Astrocyte (in vitro differentiated cells and primary cell): ENCODE data around the gene CPT2. TPM values are rescaled to one million over a fixed set of nuclear protein-coding genes. Genes with fewer than 3 reads are reported as not detected.

Source experiments
- DNase-seq: peaks from one replicate; pipeline ENCODE4 v3.0.0-alpha.2; 2010; ENCODE audit warnings: low read depth
- FAIRE-seq: peaks from 2 replicates; lab custom pipeline; 2011; peaks lifted over from hg19 to GRCh38; lab: Jason Lieb, UNC
- H2AFZ ChIP-seq: 2 replicates; pipeline ENCODE4 v1.6.0; 2012; ENCODE audit warnings: low read depth, low read length, inconsistent platforms
- H3K27ac ChIP-seq: 2 replicates; pipeline ENCODE4 v1.5.1; 2011; ENCODE audit warnings: low read depth, low read length, inconsistent platforms
- H3K27me3 ChIP-seq: 2 replicates; pipeline ENCODE4 v1.6.0; 2011; ENCODE audit warnings: low read length, inconsistent platforms; ENCODE audit not compliant: insufficient read depth
- H3K36me3 ChIP-seq: 2 replicates; pipeline ENCODE4 v1.5.1; 2011; ENCODE audit warnings: low read length, inconsistent platforms; ENCODE audit not compliant: insufficient read depth
- H3K4me1 ChIP-seq: 2 replicates; pipeline ENCODE4 v1.5.1; 2011; ENCODE audit warnings: low read length, inconsistent platforms; ENCODE audit not compliant: insufficient read depth
- H3K4me2 ChIP-seq: 2 replicates; pipeline ENCODE4 v1.6.0; 2012; ENCODE audit warnings: low read length, inconsistent platforms
- H3K4me3 ChIP-seq: 2 replicates; pipeline ENCODE4 v1.5.1; 2011; ENCODE audit warnings: low read depth, mild to moderate bottlenecking, low read length, inconsistent platforms; ENCODE audit not compliant: insufficient read depth
- H3K79me2 ChIP-seq: 2 replicates; pipeline ENCODE4 v1.6.0; 2012; ENCODE audit warnings: mild to moderate bottlenecking, low read length, inconsistent platforms; ENCODE audit not compliant: insufficient read depth
- H3K9ac ChIP-seq: 2 replicates; pipeline ENCODE4 v1.6.0; 2012; ENCODE audit warnings: mild to moderate bottlenecking, low read length, inconsistent platforms
- H3K9me3 ChIP-seq: 2 replicates; pipeline ENCODE4 v1.5.1; 2012; ENCODE audit warnings: low read depth, mild to moderate bottlenecking, low read length, inconsistent platforms; ENCODE audit not compliant: insufficient read depth
- H4K20me1 ChIP-seq: 2 replicates; pipeline ENCODE4 v1.6.0; 2012; ENCODE audit warnings: low read length, inconsistent platforms; ENCODE audit not compliant: insufficient read depth
- H3K27ac Mint-ChIP-seq: one replicate; pipeline ENCODE4 v1.8.0; 2021; ENCODE audit warnings: mild to moderate bottlenecking, mixed read lengths; ENCODE audit not compliant: unreplicated experiment
- H3K27me3 Mint-ChIP-seq: one replicate; pipeline ENCODE4 v1.8.0; 2021; ENCODE audit warnings: low read depth, mixed read lengths; ENCODE audit not compliant: unreplicated experiment
- H3K36me3 Mint-ChIP-seq: one replicate; pipeline ENCODE4 v1.8.0; 2021; ENCODE audit warnings: low read depth, mixed read lengths; ENCODE audit not compliant: unreplicated experiment
- H3K4me1 Mint-ChIP-seq: one replicate; pipeline ENCODE4 v1.8.0; 2021; ENCODE audit warnings: low read depth, mixed read lengths; ENCODE audit not compliant: unreplicated experiment
- H3K4me3 Mint-ChIP-seq: one replicate; pipeline ENCODE4 v1.8.0; 2021; ENCODE audit warnings: mild to moderate bottlenecking, moderate library complexity, mixed read lengths; ENCODE audit not compliant: unreplicated experiment
- H3K9me3 Mint-ChIP-seq: one replicate; pipeline ENCODE4 v1.8.0; 2021; ENCODE audit warnings: mild to moderate bottlenecking, mixed read lengths; ENCODE audit not compliant: unreplicated experiment
- EZH2 ChIP-seq: IDR thresholded peaks from 2 replicates; pipeline ENCODE4 v1.6.1; 2012; ENCODE audit warnings: mild to moderate bottlenecking, low read length, inconsistent platforms; ENCODE audit not compliant: insufficient read depth
- total RNA-seq: library from RNA; stranded (reverse); gene quantifications from 2 replicates; pipeline ENCODE4 v1.2.1, GENCODE V29; 2021
- TF ChIP-seq, protein P1 (sequence below): IDR thresholded peaks from 2 replicates; pipeline ENCODE4 v1.5.1; 2011; ENCODE audit warnings: low read depth, mild to moderate bottlenecking, inconsistent platforms, low read length, moderate library complexity; ENCODE audit not compliant: insufficient read depth

Gene CPT2
- total RNA-seq, 1 donor from 2014 or later: 10.4 TPM

DNA sequence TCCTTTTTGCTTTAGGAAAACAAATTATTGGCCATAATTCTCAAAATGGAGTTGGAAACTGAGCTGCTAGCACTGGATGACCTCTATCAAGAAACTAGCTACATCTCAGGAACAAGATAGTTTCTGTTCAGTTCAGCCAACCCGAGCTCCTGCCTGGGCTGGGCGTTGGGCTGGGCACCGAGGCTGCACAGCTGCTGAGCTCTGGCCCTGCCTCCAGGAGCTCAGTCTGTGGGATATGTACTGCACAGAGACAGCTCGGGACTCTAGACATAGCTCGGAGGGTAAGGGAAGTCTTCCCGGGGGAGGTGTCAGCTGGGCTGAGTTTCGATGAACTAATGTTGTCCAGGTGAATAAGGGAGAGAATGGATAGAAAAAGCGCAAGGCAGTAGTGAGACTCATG lies 29.7 kb upstream of the CPT2 start:
- H3K27ac Mint-ChIP-seq: no peak overlapping the region
- no peak overlapping the region for H3K9ac ChIP-seq
- H3K79me2 ChIP-seq: no peaks in the 10 kb centered on the region
- H3K36me3 Mint-ChIP-seq: no peaks in the 10 kb centered on the region
- H2AFZ ChIP-seq: no peak overlapping the region
- no peak overlapping the region for H3K4me3 Mint-ChIP-seq
- peaks cover 25% of the 10 kb centered on the region for H3K27me3 Mint-ChIP-seq
- no peak overlapping the region for H3K27ac ChIP-seq
- no peaks in the 10 kb centered on the region for H3K27me3 ChIP-seq
- FAIRE-seq (no peak), DNase-seq (no peak)
- H3K36me3 ChIP-seq: no peaks in the 10 kb centered on the region
- H3K4me1 ChIP-seq: no peaks in the 10 kb centered on the region
- H3K9me3 ChIP-seq: no peaks in the 10 kb centered on the region
- TF ChIP-seq, protein P1, sequence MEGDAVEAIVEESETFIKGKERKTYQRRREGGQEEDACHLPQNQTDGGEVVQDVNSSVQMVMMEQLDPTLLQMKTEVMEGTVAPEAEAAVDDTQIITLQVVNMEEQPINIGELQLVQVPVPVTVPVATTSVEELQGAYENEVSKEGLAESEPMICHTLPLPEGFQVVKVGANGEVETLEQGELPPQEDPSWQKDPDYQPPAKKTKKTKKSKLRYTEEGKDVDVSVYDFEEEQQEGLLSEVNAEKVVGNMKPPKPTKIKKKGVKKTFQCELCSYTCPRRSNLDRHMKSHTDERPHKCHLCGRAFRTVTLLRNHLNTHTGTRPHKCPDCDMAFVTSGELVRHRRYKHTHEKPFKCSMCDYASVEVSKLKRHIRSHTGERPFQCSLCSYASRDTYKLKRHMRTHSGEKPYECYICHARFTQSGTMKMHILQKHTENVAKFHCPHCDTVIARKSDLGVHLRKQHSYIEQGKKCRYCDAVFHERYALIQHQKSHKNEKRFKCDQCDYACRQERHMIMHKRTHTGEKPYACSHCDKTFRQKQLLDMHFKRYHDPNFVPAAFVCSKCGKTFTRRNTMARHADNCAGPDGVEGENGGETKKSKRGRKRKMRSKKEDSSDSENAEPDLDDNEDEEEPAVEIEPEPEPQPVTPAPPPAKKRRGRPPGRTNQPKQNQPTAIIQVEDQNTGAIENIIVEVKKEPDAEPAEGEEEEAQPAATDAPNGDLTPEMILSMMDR: no peak
- no peaks in the 10 kb centered on the region for H4K20me1 ChIP-seq
- peaks cover 2% of the 10 kb centered on the region for H3K4me1 Mint-ChIP-seq
- no peak overlapping the region for H3K4me3 ChIP-seq
- H3K4me2 ChIP-seq: no peak overlapping the region
- peaks cover 2% of the 10 kb centered on the region for H3K9me3 Mint-ChIP-seq

DNA sequence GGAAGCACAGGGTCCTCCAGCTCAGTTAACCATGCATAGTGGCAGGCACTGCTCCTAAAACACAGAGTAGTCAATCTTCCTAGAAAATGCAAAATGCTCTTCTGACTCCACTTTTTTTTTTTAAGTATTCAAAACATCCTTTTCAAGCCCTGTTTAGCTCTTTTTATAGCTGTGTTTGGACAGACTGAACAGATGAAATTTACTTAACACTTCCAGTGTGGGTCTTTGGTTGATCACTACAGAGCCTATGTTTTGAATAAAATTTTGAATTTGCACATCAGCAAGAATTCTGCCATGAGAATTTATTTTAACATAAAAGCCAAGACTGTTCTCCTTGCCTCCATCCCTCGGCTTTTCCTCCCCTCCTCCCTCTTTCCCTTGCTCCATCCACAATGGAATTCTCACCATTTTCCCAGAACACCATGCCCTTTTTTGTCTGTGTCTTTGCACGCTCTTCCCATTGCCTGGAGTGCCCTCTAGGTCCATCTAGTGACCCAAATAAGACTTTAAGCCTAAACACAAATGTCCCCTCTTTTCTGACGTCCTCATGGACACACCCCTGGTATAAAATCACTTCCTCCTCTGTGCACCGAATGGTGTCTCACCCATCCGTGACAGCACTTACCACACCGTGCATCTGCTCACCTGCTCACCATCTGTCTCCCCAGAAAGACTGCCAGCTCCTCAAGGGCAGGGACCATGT lies 24.0 kb upstream of the CPT2 start:
- Mint-ChIP-seq H3K36me3 (no peaks in the 10 kb centered on the region), H3K27ac (no peak overlapping the region), H3K4me3 (no peak overlapping the region), H3K4me1 (peaks cover 3% of the 10 kb centered on the region), H3K27me3 (peaks cover 24% of the 10 kb centered on the region), H3K9me3 (no peaks in the 10 kb centered on the region)
- no peaks in the 10 kb centered on the region for H3K27me3 ChIP-seq
- DNase-seq: no peak
- H3K4me3 ChIP-seq: no peak overlapping the region
- H2AFZ ChIP-seq: peak overlapping the region; percentile 30
- peak overlapping the region; percentile 20 for H3K4me2 ChIP-seq
- H3K27ac ChIP-seq: no peak overlapping the region
- H3K36me3 ChIP-seq: no peaks in the 10 kb centered on the region
- no peaks in the 10 kb centered on the region for H3K4me1 ChIP-seq
- TF ChIP-seq EZH2: no peak
- TF ChIP-seq, protein P1: no peak
- no peaks in the 10 kb centered on the region for H3K79me2 ChIP-seq
- FAIRE-seq: no peak
- no peak overlapping the region for H3K9ac ChIP-seq
- H3K9me3 ChIP-seq: no peaks in the 10 kb centered on the region
- H4K20me1 ChIP-seq: no peaks in the 10 kb centered on the region
